ENCODE measurements around the gene MAPK12. TPM values are rescaled to one million over a fixed set of nuclear protein-coding genes. Genes with fewer than 3 reads are reported as not detected.

The MAPK12 gene
- total and polyA plus RNA-seq, 2 experiments from 2014 or later = 12.5 to 33.8 TPM

DNA sequence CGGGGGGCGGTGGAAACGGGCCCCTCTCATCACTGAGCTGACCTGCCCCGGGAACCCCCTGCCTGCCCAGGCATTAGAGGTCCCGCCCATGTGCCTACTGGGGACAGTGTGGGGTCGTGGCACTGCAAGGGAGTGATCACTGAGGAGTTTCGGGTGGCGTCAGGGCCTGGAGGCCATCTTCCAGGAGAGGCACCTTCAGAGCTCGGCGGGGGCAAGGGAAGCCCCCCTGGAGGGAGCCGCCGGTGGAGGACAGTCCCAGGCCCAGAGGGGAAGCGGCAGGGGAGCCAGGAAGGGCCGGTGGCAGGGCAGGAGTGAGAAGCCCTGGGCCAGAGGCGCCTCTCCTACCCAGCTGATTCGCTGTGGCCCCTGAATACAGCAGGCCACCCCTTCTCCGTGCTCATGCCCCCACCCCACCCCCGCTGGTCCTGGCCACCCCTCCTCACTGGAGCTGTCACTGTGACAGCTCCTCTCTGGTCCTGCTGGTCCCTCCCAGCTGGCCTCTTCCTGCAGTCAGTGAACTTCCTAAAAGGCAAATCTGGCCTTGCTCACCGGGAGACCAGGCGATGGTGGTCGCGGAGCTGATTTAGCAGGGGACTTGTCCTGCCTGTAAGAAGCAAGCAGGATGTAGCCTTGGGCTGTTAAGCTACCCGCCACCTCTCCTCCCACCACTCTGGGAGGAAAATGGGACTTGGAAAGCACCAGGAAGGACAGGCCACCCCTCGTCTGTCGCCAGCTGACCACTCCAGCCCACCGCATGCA lies 10.7 kb upstream of the MAPK12 start:
- WGBS (ENCODE audit: low lambda C conversion rate, missing lambda C conversion rate) = 49% methylated on average over 14 of the region's 26 CpGs
- DNase-seq (ENCODE audit: low spot score) = no peak
- Histone ChIP-seq H3K79me2 (no peaks in the 10 kb centered on the region), H3K4me2 (peak overlapping the region; percentile 99), H3K4me1 (ENCODE audit: insufficient read depth) (peaks cover 34% of the 10 kb centered on the region), H3K27me3 (peaks cover 28% of the 10 kb centered on the region), H3K27ac (no peak overlapping the region), H3K9me2 (replicated peaks; ENCODE audit: insufficient read depth) (no peaks in the 10 kb centered on the region), H3K4me3 (no peak overlapping the region), H2AFZ (no peak overlapping the region), H3K36me3 (replicated peaks; ENCODE audit: insufficient read depth, low read depth) (no peaks in the 10 kb centered on the region), H3K9me3 (ENCODE audit: low read depth) (no peaks in the 10 kb centered on the region), H4K20me1 (ENCODE audit: insufficient read depth, poor library complexity, severe bottlenecking) (peaks cover 2% of the 10 kb centered on the region)
- no peak for TF ChIP-seq EZH2 (IDR thresholded peaks at IDR 0.05; ENCODE audit: borderline replicate concordance)
- TF ChIP-seq CTCF (IDR thresholded peaks at IDR 0.05; ENCODE audit: poor library complexity) = no peak
- no peak for TF ChIP-seq EZH2phosphoT487 (IDR thresholded peaks at IDR 0.05; ENCODE audit: low read depth, severe bottlenecking, unreplicated experiment)

GRCh38 chr22:50271519-50271970 lies 10.1 kb upstream of the MAPK12 start:
- H3K4me3 ChIP-seq = peak overlapping the region; percentile 5

DNA sequence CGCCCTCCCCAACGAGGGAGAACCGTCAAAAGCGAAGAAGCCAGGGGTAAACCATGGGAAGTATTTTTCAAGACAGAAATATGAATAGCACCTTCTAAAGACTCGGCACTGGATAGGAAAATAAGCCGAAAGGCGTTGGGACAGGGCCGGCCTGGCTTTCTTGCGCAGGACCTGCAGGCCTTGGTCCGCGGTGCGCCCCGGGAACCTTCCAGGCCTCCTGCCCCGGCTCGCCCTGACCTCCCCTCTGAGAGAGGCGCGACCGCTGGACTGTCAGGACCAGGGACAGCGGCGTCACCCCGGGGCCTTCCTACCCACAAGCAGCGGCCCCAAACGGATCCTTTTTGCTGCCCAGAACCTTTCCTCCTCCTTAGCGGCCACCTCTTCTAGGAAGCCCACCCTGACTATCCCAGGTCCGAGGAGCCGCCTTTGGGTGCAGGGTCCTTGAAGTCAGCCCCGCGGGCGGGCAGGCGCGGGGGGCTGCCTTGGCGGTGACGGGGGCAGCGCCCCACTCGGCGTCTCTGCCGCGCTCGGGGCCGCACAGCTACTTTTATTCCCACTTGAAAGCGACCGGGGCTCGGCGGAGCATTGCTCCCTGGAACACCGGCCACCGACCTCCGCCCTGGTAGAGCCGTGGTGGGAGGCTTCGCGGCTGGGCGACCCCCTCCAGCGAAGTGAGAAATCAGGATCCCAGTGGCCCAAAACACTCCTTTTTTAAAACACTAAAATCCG lies 9.3 kb upstream of the MAPK12 start:
- H3K4me3 ChIP-seq = peak overlapping the region; percentile 21
- TF ChIP-seq CTCF (IDR thresholded peaks at IDR 0.05; ENCODE audit: poor library complexity) (no peak), EZH2 (IDR thresholded peaks at IDR 0.05; ENCODE audit: borderline replicate concordance) (peak; percentile 77), EZH2phosphoT487 (IDR thresholded peaks at IDR 0.05; ENCODE audit: low read depth, severe bottlenecking, unreplicated experiment) (no peak)
- H3K27ac ChIP-seq = no peak overlapping the region
- DNase-seq (ENCODE audit: low spot score) = peak; percentile 87
- H3K4me1 ChIP-seq (ENCODE audit: insufficient read depth) = peaks cover 34% of the 10 kb centered on the region
- H4K20me1 ChIP-seq (ENCODE audit: insufficient read depth, poor library complexity, severe bottlenecking) = peaks cover 2% of the 10 kb centered on the region
- 11% methylated on average over 46 of the region's 53 CpGs for WGBS (ENCODE audit: low lambda C conversion rate, missing lambda C conversion rate)
- peaks cover 28% of the 10 kb centered on the region for H3K27me3 ChIP-seq
- no peaks in the 10 kb centered on the region for H3K36me3 ChIP-seq (replicated peaks; ENCODE audit: insufficient read depth, low read depth)
- no peaks in the 10 kb centered on the region for H3K79me2 ChIP-seq
- peak overlapping the region; percentile 99 for H3K4me2 ChIP-seq
- H3K9me3 ChIP-seq (ENCODE audit: low read depth) = no peaks in the 10 kb centered on the region
- peak overlapping the region; percentile 45 for H2AFZ ChIP-seq
- H3K9me2 ChIP-seq (replicated peaks; ENCODE audit: insufficient read depth) = no peaks in the 10 kb centered on the region

More at GRCh38 chr22:50271519-50271970, 10.1 kb upstream of the MAPK12 start:
- no peaks in the 10 kb centered on the region for H3K9me3 ChIP-seq (ENCODE audit: low read depth)
- H3K4me2 ChIP-seq = peak overlapping the region; percentile 99
- DNase-seq (ENCODE audit: low spot score) = peak; percentile 84
- no peak overlapping the region for H3K27ac ChIP-seq
- H3K36me3 ChIP-seq (replicated peaks; ENCODE audit: insufficient read depth, low read depth) = no peaks in the 10 kb centered on the region
- TF ChIP-seq EZH2phosphoT487 (IDR thresholded peaks at IDR 0.05; ENCODE audit: low read depth, severe bottlenecking, unreplicated experiment) = no peak
- TF ChIP-seq EZH2 (IDR thresholded peaks at IDR 0.05; ENCODE audit: borderline replicate concordance) = no peak
- TF ChIP-seq CTCF (IDR thresholded peaks at IDR 0.05; ENCODE audit: poor library complexity) = peak; percentile 31
- H2AFZ ChIP-seq = no peak overlapping the region
- no peaks in the 10 kb centered on the region for H3K79me2 ChIP-seq
- peaks cover 28% of the 10 kb centered on the region for H3K27me3 ChIP-seq
- no peaks in the 10 kb centered on the region for H3K9me2 ChIP-seq (replicated peaks; ENCODE audit: insufficient read depth)
- peaks cover 34% of the 10 kb centered on the region for H3K4me1 ChIP-seq (ENCODE audit: insufficient read depth)
- peaks cover 2% of the 10 kb centered on the region for H4K20me1 ChIP-seq (ENCODE audit: insufficient read depth, poor library complexity, severe bottlenecking)
- WGBS (ENCODE audit: low lambda C conversion rate, missing lambda C conversion rate) = 5% methylated on average over 16 of the region's 45 CpGs

All from hepatocyte (in vitro differentiated cells).